ENCODE results near the gene DHRS7.

- no peak for TF ChIP-seq CTCF (IDR thresholded peaks at IDR 0.05; ENCODE audit: control extremely low read depth in 1 of 3, insufficient read depth in 1 of 3, low read depth in 1 of 3, low read length in 3 of 3)
- TF ChIP-seq EZH2 (IDR thresholded peaks at IDR 0.05; ENCODE audit: low read depth, low read length, severe bottlenecking), result no peak
- no peak for TF ChIP-seq POLR2AphosphoS5 (IDR thresholded peaks at IDR 0.05; ENCODE audit: low read depth, low read length)
- no peak for TF ChIP-seq POLR2A (IDR thresholded peaks at IDR 0.05; ENCODE audit: control extremely low read depth in 1 of 2, low read depth in 2 of 2, low read length in 2 of 2)
- no peak for TF ChIP-seq JUND (IDR thresholded peaks at IDR 0.05; ENCODE audit: low read length)
- no peak for TF ChIP-seq EP300 (IDR thresholded peaks at IDR 0.05; ENCODE audit: borderline replicate concordance in 1 of 2, low read depth in 2 of 2, low read length in 2 of 2)
Observed at GRCh38 chr14:60189923-60190840, 25.0 kb upstream of the DHRS7 start.
